Tibial nerve (tissue), 4 donors: ENCODE results near the gene FRMD4A. TPM values are rescaled to one million over a fixed set of nuclear protein-coding genes. Genes with fewer than 3 reads are reported as not detected.

Experiments used
- DNase-seq, 2 donors: peaks; one replicate each; pipeline ENCODE4 v3.0.0-alpha.2; 2019; ENCODE audit warnings: low spot score in 2 of 2
- H3K27ac ChIP-seq, 4 donors: fragments of 200-600 bp; sonication (generic) in 3 of 4; one replicate each; pipeline ENCODE4 v1.5.1; 2017 to 2019; ENCODE audit warnings: mild to moderate bottlenecking in 1 of 4
- H3K27me3 ChIP-seq, 2 donors: fragments of 200-600 bp; sonication (generic) in 1 of 2; one replicate each; pipeline versions ENCODE4 v1.5.1 to v1.6.0; 2017 to 2019
- H3K36me3 ChIP-seq, 3 donors: fragments of 200-600 bp; sonication (generic); one replicate each; pipeline ENCODE4 v1.5.1; 2018 to 2019
- H3K4me1 ChIP-seq, 4 donors: fragments of 200-600 bp; sonication (generic) in 3 of 4; one replicate each; pipeline ENCODE4 v1.5.1; 2017 to 2019
- H3K4me3 ChIP-seq, 4 donors: fragments of 200-600 bp; sonication (generic) in 3 of 4; one replicate each; pipeline ENCODE4 v1.5.1; 2017 to 2019; ENCODE audit warnings: mild to moderate bottlenecking in 1 of 4, moderate library complexity in 1 of 4
- H3K9me3 ChIP-seq, 4 donors: fragments of 200-600 bp; sonication (generic) in 3 of 4; one replicate each; pipeline ENCODE4 v1.5.1; 2017 to 2019
- EP300 ChIP-seq, 2 donors: sonication (generic); formaldehyde crosslinking; IDR thresholded peaks; one replicate each; pipeline ENCODE4 v1.6.1; 2017; ENCODE audit warnings: antibody characterized with exemption in 2 of 2, mild to moderate bottlenecking in 1 of 2
- POLR2A ChIP-seq, 2 donors: fragments of 450-650 bp; IDR thresholded peaks; one replicate each; pipeline ENCODE4 v1.6.1; 2017; ENCODE audit warnings: antibody characterized with exemption in 2 of 2, mild to moderate bottlenecking in 2 of 2, moderate library complexity in 2 of 2
- WGBS, 2 donors: methylation state at CpG; one replicate each; pipeline ENCODE4 v1.1.5; 2018; 5-methylcytosine and 5-hydroxymethylcytosine counted together
- total RNA-seq, 4 donors: library from RNA; depleted of rRNA; stranded (reverse); fragments of >200 nt; gene quantifications; one replicate each; pipeline ENCODE4 v1.1.0, GENCODE V29; 2016
- TF ChIP-seq, protein P1 (sequence below), 5 experiments: fragments of 200-600 bp in 3 of 5; fragments of 450-650 bp in 2 of 5; sonication (generic) in 3 of 5; IDR thresholded peaks; one replicate each; pipeline ENCODE4 v1.5.1; 2016 to 2019; ENCODE audit warnings: antibody characterized with exemption in 5 of 5, mild to moderate bottlenecking in 3 of 5, moderate library complexity in 2 of 5

The FRMD4A gene
- total RNA-seq, 4 donors from 2014 or later = 39.8 to 89.7 (median 53.9) TPM

DNA sequence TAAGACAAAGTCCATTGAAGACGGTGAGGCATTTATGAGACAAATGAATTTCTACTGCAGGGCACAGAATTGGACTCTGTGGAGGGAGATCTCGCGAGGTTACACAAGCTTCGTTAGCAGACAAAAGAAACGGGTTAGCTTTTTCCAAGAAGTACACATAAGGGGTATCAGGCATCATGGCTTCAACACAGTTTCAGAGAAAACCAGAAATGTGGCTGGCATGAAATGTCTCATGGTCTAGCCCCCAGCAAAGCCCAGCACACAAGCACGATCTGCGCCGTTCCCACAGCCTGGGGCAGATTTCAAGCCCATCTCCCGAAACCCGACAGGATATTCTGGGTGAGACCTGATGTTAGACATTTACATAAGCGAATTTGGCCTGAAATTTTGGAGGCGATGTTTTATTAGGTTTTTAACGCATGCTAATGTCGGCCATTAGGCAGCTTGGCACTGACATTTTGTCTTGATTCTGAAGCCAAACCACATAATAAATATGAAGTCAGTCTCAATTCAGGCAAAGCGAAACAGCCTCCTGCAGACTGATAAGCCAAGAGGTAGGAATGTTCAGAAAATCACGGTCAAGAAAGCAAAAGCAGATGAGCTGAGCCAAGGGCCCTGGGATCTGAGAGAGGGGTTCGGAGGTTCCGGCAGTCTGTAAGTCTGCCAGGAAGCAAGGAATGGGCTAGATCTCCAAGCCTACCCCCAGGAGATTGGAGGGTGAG, 503.5 kb downstream of the FRMD4A start:
- 64 to 69% methylated on average over 18 of the region's 18 CpGs for WGBS, 2 donors
- H3K27me3 ChIP-seq = no peaks in the 10 kb centered on the region
- no peaks in the 10 kb centered on the region for H3K36me3 ChIP-seq
- TF ChIP-seq, protein P1, sequence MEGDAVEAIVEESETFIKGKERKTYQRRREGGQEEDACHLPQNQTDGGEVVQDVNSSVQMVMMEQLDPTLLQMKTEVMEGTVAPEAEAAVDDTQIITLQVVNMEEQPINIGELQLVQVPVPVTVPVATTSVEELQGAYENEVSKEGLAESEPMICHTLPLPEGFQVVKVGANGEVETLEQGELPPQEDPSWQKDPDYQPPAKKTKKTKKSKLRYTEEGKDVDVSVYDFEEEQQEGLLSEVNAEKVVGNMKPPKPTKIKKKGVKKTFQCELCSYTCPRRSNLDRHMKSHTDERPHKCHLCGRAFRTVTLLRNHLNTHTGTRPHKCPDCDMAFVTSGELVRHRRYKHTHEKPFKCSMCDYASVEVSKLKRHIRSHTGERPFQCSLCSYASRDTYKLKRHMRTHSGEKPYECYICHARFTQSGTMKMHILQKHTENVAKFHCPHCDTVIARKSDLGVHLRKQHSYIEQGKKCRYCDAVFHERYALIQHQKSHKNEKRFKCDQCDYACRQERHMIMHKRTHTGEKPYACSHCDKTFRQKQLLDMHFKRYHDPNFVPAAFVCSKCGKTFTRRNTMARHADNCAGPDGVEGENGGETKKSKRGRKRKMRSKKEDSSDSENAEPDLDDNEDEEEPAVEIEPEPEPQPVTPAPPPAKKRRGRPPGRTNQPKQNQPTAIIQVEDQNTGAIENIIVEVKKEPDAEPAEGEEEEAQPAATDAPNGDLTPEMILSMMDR (IDR thresholded peaks at IDR 0.05) = no peak
- TF ChIP-seq EP300 (IDR thresholded peaks at IDR 0.05) (no peak), POLR2A (IDR thresholded peaks at IDR 0.05) (no peak)
- H3K9me3 ChIP-seq = no peaks in the 10 kb centered on the region
- no peak for DNase-seq
- H3K4me3 ChIP-seq = peak overlapping the region in 3 of 4 donors; percentile 1 to 32 (median 2)
- peaks cover 0 to 58% (median 14%) of the 10 kb centered on the region in 4 donors for H3K4me1 ChIP-seq
- H3K27ac ChIP-seq = peak overlapping the region in 3 of 4 donors; percentile 14 to 49 (median 26)

DNA sequence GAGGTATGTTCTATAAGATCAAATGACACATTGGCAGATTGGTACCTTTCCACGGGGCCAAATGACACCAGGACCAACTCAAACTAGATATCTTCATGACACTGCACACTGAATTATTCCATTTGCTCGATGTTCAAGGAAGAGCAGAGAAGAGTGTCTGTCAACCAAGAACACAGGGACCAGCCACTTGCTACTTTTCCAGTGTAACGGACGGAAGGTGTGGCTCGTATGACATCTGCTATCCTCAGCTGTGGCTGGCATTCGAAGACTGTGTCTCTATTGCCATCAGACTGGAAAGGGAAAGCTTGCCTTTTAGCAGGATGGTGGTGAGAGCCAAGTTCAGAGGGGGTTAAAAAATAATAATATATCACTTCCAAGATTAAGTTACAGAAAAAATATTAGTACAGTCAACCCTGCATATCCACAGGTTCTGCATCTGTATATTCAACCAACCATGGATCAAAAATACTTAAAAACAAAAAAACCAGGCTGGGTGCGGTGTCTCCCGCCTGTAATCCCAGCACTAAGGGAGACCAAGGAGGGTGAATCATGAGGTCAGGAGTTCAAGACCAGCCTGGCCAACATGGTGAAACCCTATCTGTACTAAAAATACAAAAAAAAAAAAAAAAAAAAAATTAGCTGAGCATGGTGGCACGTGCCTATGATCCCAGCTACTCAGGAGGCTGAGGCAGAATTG, 506.9 kb downstream of the FRMD4A start:
- no peaks in the 10 kb centered on the region for H3K36me3 ChIP-seq
- no peak overlapping the region for H3K27ac ChIP-seq
- no peak overlapping the region for H3K4me3 ChIP-seq
- no peaks in the 10 kb centered on the region for H3K9me3 ChIP-seq
- 88 to 89% methylated on average over 9 of the region's 9 CpGs for WGBS, 2 donors
- no peaks in the 10 kb centered on the region for H3K27me3 ChIP-seq
- no peak for DNase-seq
- no peak for TF ChIP-seq POLR2A (IDR thresholded peaks at IDR 0.05)
- TF ChIP-seq, protein P1 (IDR thresholded peaks at IDR 0.05) = no peak
- TF ChIP-seq EP300 (IDR thresholded peaks at IDR 0.05) = no peak
- H3K4me1 ChIP-seq = peaks cover 0 to 48% (median 2%) of the 10 kb centered on the region in 4 donors

DNA sequence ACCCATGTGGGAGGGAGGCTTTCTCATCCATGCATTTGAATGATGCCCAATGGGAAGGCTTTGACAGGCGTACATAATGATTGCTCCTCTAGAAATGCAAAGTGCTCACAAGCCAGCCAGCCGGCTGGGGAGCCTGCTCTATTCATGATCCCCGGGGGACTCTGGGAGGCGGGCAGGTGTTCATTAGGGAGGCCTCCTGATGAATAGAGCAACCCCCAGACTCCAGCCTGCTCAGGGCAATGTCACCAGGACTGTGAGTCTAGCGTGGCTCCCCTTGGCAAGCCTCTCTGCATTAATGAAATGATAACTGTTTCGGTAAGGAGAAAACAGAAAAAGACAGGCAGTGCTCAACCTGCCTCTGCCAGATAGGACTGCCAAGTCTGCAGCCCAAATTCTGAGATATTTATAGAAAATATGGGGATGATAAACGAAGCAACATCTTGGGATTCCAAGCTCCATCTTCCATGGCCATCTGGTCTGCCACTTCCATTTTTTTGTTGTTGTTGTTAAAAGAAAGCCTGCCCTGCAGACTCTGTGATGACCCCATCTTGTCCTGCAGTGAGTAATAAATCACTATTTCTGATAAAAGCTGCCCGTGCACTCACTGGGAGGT, 507.5 kb downstream of the FRMD4A start:
- no peak for DNase-seq
- Histone ChIP-seq H3K9me3 (no peaks in the 10 kb centered on the region), H3K27ac (no peak overlapping the region), H3K4me3 (no peak overlapping the region), H3K36me3 (no peaks in the 10 kb centered on the region), H3K27me3 (no peaks in the 10 kb centered on the region), H3K4me1 (peaks cover 0 to 51% (median 2%) of the 10 kb centered on the region in 4 donors)
- WGBS, 2 donors = 57 to 62% methylated on average over 8 of the region's 8 CpGs
- TF ChIP-seq POLR2A (IDR thresholded peaks at IDR 0.05) (no peak), EP300 (IDR thresholded peaks at IDR 0.05) (no peak)
- TF ChIP-seq, protein P1 (IDR thresholded peaks at IDR 0.05) = no peak

DNA sequence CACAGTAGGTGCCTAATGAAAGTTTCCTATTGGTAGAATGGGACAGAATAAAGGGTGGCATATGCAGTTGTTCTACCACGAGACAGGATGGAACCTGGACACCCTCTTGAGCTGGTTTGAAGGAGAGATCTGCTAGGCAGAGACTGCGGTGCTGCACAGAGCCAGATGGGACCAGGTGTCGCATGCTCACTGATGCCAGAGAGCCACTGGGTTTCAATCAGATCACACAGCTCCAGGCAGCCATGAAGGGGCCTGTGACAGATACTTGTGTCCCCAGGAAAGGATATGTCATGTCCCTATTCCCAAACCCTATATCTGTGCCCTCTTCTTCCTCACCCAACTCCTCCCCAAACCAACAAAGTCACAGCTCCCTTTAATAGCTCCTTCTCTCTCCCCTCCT, 508.2 kb downstream of the FRMD4A start:
- Histone ChIP-seq H3K27me3 (no peaks in the 10 kb centered on the region), H3K4me3 (no peak overlapping the region), H3K9me3 (no peaks in the 10 kb centered on the region), H3K27ac (no peak overlapping the region), H3K4me1 (peaks cover 0 to 47% (median 0%) of the 10 kb centered on the region in 4 donors), H3K36me3 (no peaks in the 10 kb centered on the region)
- no peak for DNase-seq
- WGBS, 2 donors = 83 to 86% methylated on average over 1 to 3 of the region's 3 CpGs
- TF ChIP-seq POLR2A (IDR thresholded peaks at IDR 0.05) (no peak), EP300 (IDR thresholded peaks at IDR 0.05) (no peak)
- TF ChIP-seq, protein P1 (IDR thresholded peaks at IDR 0.05) = no peak

DNA sequence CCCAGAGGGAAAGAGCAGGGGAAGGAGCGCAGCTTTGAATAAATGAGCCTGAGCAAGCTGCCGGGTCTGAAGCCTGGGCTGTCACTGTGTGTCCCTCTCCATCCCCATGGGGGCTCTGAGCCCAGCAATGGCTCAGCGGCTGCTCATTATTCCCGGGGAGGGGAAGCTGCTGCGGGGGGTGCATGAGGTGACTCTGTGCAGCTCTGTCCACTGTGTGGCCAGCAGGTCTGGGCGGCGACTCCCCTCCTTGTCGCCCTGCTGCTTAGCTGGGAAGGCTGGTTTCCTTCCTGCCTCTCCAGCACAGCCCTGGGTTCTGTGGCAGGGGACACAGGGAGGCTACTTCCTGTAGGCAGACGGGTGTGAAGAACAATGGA, 509.8 kb downstream of the FRMD4A start:
- Histone ChIP-seq H3K4me1 (peaks cover 0 to 47% (median 3%) of the 10 kb centered on the region in 4 donors), H3K27me3 (no peaks in the 10 kb centered on the region), H3K4me3 (no peak overlapping the region), H3K27ac (peak overlapping the region in 2 of 4 donors; percentile 35 to 44), H3K9me3 (peaks cover 0 to 4% (median 0%) of the 10 kb centered on the region in 4 donors), H3K36me3 (no peaks in the 10 kb centered on the region)
- 42 to 44% methylated on average over 6 to 9 of the region's 9 CpGs for WGBS, 2 donors
- TF ChIP-seq POLR2A (IDR thresholded peaks at IDR 0.05) (no peak), EP300 (IDR thresholded peaks at IDR 0.05) (no peak)
- TF ChIP-seq, protein P1 (IDR thresholded peaks at IDR 0.05) = no peak
- no peak for DNase-seq
